CD4-positive, alpha-beta T cell (primary cell): ENCODE results near the gene ZNRF3. TPM values are rescaled to one million over a fixed set of nuclear protein-coding genes. Genes with fewer than 3 reads are reported as not detected.

Experiments used
- ATAC-seq: fragments of 200-7000 bp; cut with Tn5 transposase; one replicate; pipeline ENCODE4 v1.10.0; 2022; ENCODE audit warnings: mild to moderate bottlenecking; ENCODE audit not compliant: poor library complexity
- CTCF ChIA-PET: fragments of 350-600 bp; sonication (Branson Sonifier 250); formaldehyde crosslinking; loops from one replicate; lab custom pipeline; 2021; ENCODE audit warnings: antibody characterized with exemption, inconsistent platforms; lab: Charles Lee
- POLR2A ChIA-PET: fragments of 350-600 bp; sonication (Branson Sonifier 250); formaldehyde crosslinking; loops from one replicate; lab custom pipeline; 2021; ENCODE audit warnings: antibody characterized with exemption, inconsistent platforms; lab: Charles Lee
- DNase-seq, 14 experiments: peaks; one replicate each; pipeline ENCODE4 v3.0.0-alpha.2; 2013 to 2020; ENCODE audit warnings: mixed read lengths in 2 of 14
- H3K27ac ChIP-seq, 2 donors: one replicate each; pipeline versions ENCODE4 v1.5.1 to v1.7.0; 2013; ENCODE audit warnings: low read length in 2 of 2, low read depth in 1 of 2, mild to moderate bottlenecking in 1 of 2
- H3K27me3 ChIP-seq, 2 experiments: 1 replicate in 1 of 2; 2 replicates in 1 of 2; pipeline versions ENCODE4 v1.6.1 to v1.7.0; 2013; ENCODE audit warnings: low read length in 2 of 2, control low read depth in 1 of 2, mild to moderate bottlenecking in 1 of 2, moderate library complexity in 1 of 2; ENCODE audit not compliant: insufficient read depth in 2 of 2, control insufficient read depth in 1 of 2
- H3K36me3 ChIP-seq: one replicate; pipeline ENCODE4 v1.6.1; 2013; ENCODE audit warnings: low read length, control low read depth; ENCODE audit not compliant: insufficient read depth
- H3K4me1 ChIP-seq: one replicate; pipeline ENCODE4 v1.6.1; 2013; ENCODE audit warnings: low read length, control low read depth; ENCODE audit not compliant: insufficient read depth
- H3K4me3 ChIP-seq: one replicate; pipeline ENCODE4 v1.5.1; 2013; ENCODE audit warnings: mild to moderate bottlenecking, low read length, moderate library complexity
- H3K9me3 ChIP-seq, 2 experiments: 1 replicate in 1 of 2; 2 replicates in 1 of 2; pipeline versions ENCODE4 v1.6.1 to v1.7.0; 2013; ENCODE audit warnings: low read length in 2 of 2, mild to moderate bottlenecking in 2 of 2, control low read depth in 1 of 2, moderate library complexity in 1 of 2; ENCODE audit not compliant: control insufficient read depth in 1 of 2, insufficient read depth in 1 of 2
- H3K27ac Mint-ChIP-seq: one replicate; pipeline ENCODE4 v1.8.0; 2020; ENCODE audit warnings: mixed read lengths
- H3K27me3 Mint-ChIP-seq: one replicate; pipeline ENCODE4 v1.8.0; 2021; ENCODE audit warnings: mixed read lengths
- H3K36me3 Mint-ChIP-seq: one replicate; pipeline ENCODE4 v1.8.0; 2021; ENCODE audit warnings: low read depth, mixed read lengths
- H3K4me1 Mint-ChIP-seq: one replicate; pipeline ENCODE4 v1.8.0; 2021; ENCODE audit warnings: low read depth, mixed read lengths
- H3K4me3 Mint-ChIP-seq: one replicate; pipeline ENCODE4 v1.8.0; 2020; ENCODE audit warnings: mild to moderate bottlenecking, mixed read lengths
- H3K9me3 Mint-ChIP-seq: one replicate; pipeline ENCODE4 v1.8.0; 2020; ENCODE audit warnings: mixed read lengths
- intact Hi-C, 2 experiments: fragments of 100-400 bp; cut with DNase I in 1 of 2; cut with micrococcal nuclease in 1 of 2; formaldehyde crosslinking; loops; one replicate each; pipeline versions ENCODE4 v1.15.1 to v1.9.0; 2023 to 2025; cut with DNase I, micrococcal nuclease
- total RNA-seq, 174 experiments: library from RNA in 2 of 174; stranded (reverse) in 2 of 174; gene quantifications; one replicate each; pipeline ENCODE4 v1.2.3 and lab custom pipeline; 2021 to 2026
- TF ChIP-seq, protein P1 (sequence below): fragments of 200-600 bp; IDR thresholded peaks from one replicate; pipeline ENCODE4 v1.8.0; 2022; ENCODE audit warnings: antibody characterized with exemption, mild to moderate bottlenecking

ZNRF3 gene
- total RNA-seq, 2 experiments from 2014 or later = 0.38 to 0.61 TPM

DNA sequence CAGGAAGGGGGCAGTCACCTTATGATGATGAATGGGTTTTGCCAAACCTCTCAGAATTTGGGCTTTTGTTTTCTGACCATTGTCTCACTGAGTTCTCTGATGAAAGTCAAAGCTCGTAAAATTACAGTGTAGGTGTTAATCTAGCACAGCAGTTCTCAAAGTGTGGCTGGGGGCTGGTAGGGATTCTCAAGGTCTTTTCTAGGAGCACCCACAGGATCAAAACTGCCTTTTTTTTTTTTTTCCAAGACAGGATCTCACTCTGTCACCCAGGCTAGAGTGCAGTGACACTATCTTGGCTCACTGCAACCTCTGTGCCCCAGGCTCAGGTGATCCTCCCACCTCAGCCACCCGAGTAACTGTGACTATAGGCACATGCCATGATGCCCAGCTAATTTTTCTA lies 112.2 kb downstream of the ZNRF3 start:
- Mint-ChIP-seq H3K27me3 (peaks cover 10% of the 10 kb centered on the region), H3K27ac (no peak overlapping the region), H3K36me3 (no peaks in the 10 kb centered on the region), H3K4me3 (no peak overlapping the region), H3K4me1 (no peaks in the 10 kb centered on the region), H3K9me3 (no peaks in the 10 kb centered on the region)
- Histone ChIP-seq H3K27me3 (peaks cover 0 to 1% of the 10 kb centered on the region in 2 experiments), H3K4me1 (no peaks in the 10 kb centered on the region), H3K36me3 (no peaks in the 10 kb centered on the region), H3K27ac (no peak overlapping the region), H3K9me3 (no peaks in the 10 kb centered on the region), H3K4me3 (no peak overlapping the region)
- TF ChIP-seq, protein P1, sequence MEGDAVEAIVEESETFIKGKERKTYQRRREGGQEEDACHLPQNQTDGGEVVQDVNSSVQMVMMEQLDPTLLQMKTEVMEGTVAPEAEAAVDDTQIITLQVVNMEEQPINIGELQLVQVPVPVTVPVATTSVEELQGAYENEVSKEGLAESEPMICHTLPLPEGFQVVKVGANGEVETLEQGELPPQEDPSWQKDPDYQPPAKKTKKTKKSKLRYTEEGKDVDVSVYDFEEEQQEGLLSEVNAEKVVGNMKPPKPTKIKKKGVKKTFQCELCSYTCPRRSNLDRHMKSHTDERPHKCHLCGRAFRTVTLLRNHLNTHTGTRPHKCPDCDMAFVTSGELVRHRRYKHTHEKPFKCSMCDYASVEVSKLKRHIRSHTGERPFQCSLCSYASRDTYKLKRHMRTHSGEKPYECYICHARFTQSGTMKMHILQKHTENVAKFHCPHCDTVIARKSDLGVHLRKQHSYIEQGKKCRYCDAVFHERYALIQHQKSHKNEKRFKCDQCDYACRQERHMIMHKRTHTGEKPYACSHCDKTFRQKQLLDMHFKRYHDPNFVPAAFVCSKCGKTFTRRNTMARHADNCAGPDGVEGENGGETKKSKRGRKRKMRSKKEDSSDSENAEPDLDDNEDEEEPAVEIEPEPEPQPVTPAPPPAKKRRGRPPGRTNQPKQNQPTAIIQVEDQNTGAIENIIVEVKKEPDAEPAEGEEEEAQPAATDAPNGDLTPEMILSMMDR = no peak
- ChIA-PET POLR2A (no interaction called here), CTCF (no interaction called here)
- intact Hi-C loops = no loop called here
- DNase-seq (no peak), ATAC-seq (no peak)

DNA sequence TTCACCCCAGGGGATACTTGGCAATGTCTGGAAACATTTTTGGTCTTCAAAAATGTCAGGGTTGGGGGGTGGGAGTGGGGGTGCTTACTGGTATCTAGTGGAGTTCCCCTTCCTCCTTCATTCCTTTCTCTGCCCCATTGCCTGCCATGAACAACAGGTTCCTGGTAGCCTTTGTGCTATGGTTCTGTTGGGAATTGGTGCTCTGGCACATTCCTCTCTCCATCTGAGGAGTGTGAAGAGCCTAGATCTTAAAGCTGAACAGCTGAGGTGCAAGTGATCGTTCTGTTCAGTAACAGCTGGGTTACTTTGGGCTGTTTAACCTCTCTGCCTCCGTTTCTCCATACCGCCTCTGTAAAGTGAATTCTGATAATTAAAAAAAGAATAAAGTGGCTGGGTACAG lies 114.0 kb downstream of the ZNRF3 start:
- H3K9me3 Mint-ChIP-seq = no peaks in the 10 kb centered on the region
- intact Hi-C loops = no loop called here
- DNase-seq (no peak), ATAC-seq (no peak)
- no peak overlapping the region for H3K4me3 Mint-ChIP-seq
- ChIA-PET POLR2A (no interaction called here), CTCF (no interaction called here)
- no peaks in the 10 kb centered on the region for H3K4me1 Mint-ChIP-seq
- Histone ChIP-seq H3K27ac (no peak overlapping the region), H3K9me3 (no peaks in the 10 kb centered on the region), H3K27me3 (peaks cover 0 to 4% of the 10 kb centered on the region in 2 experiments), H3K4me1 (no peaks in the 10 kb centered on the region), H3K36me3 (no peaks in the 10 kb centered on the region), H3K4me3 (no peak overlapping the region)
- TF ChIP-seq, protein P1 = no peak
- peaks cover 16% of the 10 kb centered on the region for H3K27me3 Mint-ChIP-seq
- no peaks in the 10 kb centered on the region for H3K36me3 Mint-ChIP-seq
- H3K27ac Mint-ChIP-seq = no peak overlapping the region

DNA sequence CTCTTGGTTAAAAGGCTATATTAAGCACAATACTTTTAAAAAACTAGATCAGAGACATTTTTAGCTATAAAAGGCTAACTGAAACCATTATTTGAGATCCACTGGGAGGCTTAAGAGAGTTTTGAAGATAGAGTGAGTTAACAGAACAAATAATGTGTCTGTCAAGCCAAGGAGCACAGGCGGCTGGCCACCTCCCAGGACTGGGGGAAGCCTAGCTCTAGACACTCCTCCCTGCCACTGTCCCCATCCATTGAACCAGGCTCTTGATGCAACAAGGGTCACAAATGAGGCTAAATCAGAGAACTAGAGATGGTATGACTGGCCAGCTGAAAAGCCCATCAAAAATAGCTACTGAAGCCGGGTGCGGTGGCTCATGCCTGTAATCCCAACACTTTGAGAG lies 115.3 kb downstream of the ZNRF3 start:
- H3K4me3 Mint-ChIP-seq = no peak overlapping the region
- ATAC-seq = no peak
- H3K36me3 ChIP-seq = no peaks in the 10 kb centered on the region

More for the DNA sequence above, 115.3 kb downstream of the ZNRF3 start:
- H3K27ac Mint-ChIP-seq = no peak overlapping the region
- no peaks in the 10 kb centered on the region for H3K4me1 ChIP-seq
- no peak for DNase-seq
- no peak overlapping the region for H3K4me3 ChIP-seq
- H3K27me3 ChIP-seq = peaks cover 2 to 4% of the 10 kb centered on the region in 2 experiments
- ChIA-PET POLR2A (no interaction called here), CTCF (no interaction called here)
- TF ChIP-seq, protein P1 = no peak
- H3K9me3 Mint-ChIP-seq = no peaks in the 10 kb centered on the region
- no peak overlapping the region for H3K27ac ChIP-seq
- peaks cover 14% of the 10 kb centered on the region for H3K27me3 Mint-ChIP-seq
- no peaks in the 10 kb centered on the region for H3K4me1 Mint-ChIP-seq
- H3K36me3 Mint-ChIP-seq = no peaks in the 10 kb centered on the region
- H3K9me3 ChIP-seq = no peaks in the 10 kb centered on the region
- intact Hi-C loops = no loop called here
